Activated T-cell treated with anti-CD3 and anti-CD28 coated beads, Interleukin-2, amount 50 U/mL, for 72 hours (primary cell): Measurements from ENCODE around the gene MED13L. TPM values are rescaled to one million over a fixed set of nuclear protein-coding genes. Genes with fewer than 3 reads are reported as not detected.
"Not testable (repeated sequence)": the region's sequence is repeated elsewhere in the genome, so short reads cannot be mapped to it uniquely, and the experiment has no call there.

Experiments used
- ATAC-seq, 2 donors: fragments of 150-1000 bp; cut with Tn5 transposase; replicated peaks in 1 of 2; 2 replicates each; pipeline ENCODE4 v1.10.0; 2021; ENCODE audit warnings: moderate library complexity in 2 of 2, mild to moderate bottlenecking in 1 of 2
- DNase-seq, 2 donors: peaks; one replicate each; pipeline ENCODE4 v3.0.0; 2021 to 2022; ENCODE audit warnings: mixed read lengths in 1 of 2
- H3K27ac Mint-ChIP-seq: one replicate; pipeline ENCODE4 v1.8.0; 2022; ENCODE audit warnings: mild to moderate bottlenecking, moderate library complexity, mixed read lengths
- H3K27me3 Mint-ChIP-seq: one replicate; pipeline ENCODE4 v1.8.0; 2022; ENCODE audit warnings: low read depth, mixed read lengths
- H3K36me3 Mint-ChIP-seq, 2 donors: one replicate each; pipeline ENCODE4 v1.8.0; 2022; ENCODE audit warnings: mixed read lengths in 2 of 2, mild to moderate bottlenecking in 1 of 2; ENCODE audit not compliant: insufficient read depth in 2 of 2
- H3K4me1 Mint-ChIP-seq: one replicate; pipeline ENCODE4 v1.8.0; 2022; ENCODE audit warnings: low read depth, mixed read lengths
- H3K4me3 Mint-ChIP-seq, 2 donors: one replicate each; pipeline ENCODE4 v1.8.0; 2022; ENCODE audit warnings: mild to moderate bottlenecking in 2 of 2, mixed read lengths in 2 of 2, moderate library complexity in 2 of 2
- H3K9me3 Mint-ChIP-seq, 2 donors: one replicate each; pipeline ENCODE4 v1.8.0; 2022; ENCODE audit warnings: mixed read lengths in 2 of 2
- total RNA-seq, 2 donors: library from RNA; stranded (reverse); gene quantifications; one replicate each; pipeline ENCODE4 v1.2.3, GENCODE V29; 2022

MED13L gene
- total RNA-seq, 2 donors from 2014 or later: 72.8 to 74.5 TPM

GRCh38 chr12:115976829-115977228 is 300.7 kb downstream of the MED13L start:
- H3K9me3 Mint-ChIP-seq, ATAC-seq, H3K4me3 Mint-ChIP-seq, H3K4me1 Mint-ChIP-seq, H3K36me3 Mint-ChIP-seq, DNase-seq, H3K27ac Mint-ChIP-seq, H3K27me3 Mint-ChIP-seq: not testable (repeated sequence)

- no peak for ATAC-seq
- Mint-ChIP-seq H3K27ac (no peak overlapping the region), H3K36me3 (peaks cover 2 to 6% of the 10 kb centered on the region in 2 donors), H3K9me3 (no peaks in the 10 kb centered on the region), H3K4me3 (no peak overlapping the region), H3K27me3 (no peaks in the 10 kb centered on the region), H3K4me1 (no peaks in the 10 kb centered on the region)
- no peak for DNase-seq
These were observed 302.1 kb downstream of the MED13L start for GRCh38 chr12:115975411-115975810.

- peaks cover 2 to 6% of the 10 kb centered on the region in 2 donors for H3K36me3 Mint-ChIP-seq
These were observed 303.3 kb downstream of the MED13L start for GRCh38 chr12:115973968-115974724.

GRCh38 chr12:115973066-115973465 is 304.4 kb downstream of the MED13L start:
- H3K36me3 Mint-ChIP-seq: peaks cover 4 to 7% of the 10 kb centered on the region in 2 donors
- H3K27me3 Mint-ChIP-seq: no peaks in the 10 kb centered on the region
- H3K4me3 Mint-ChIP-seq: no peak overlapping the region
- H3K9me3 Mint-ChIP-seq: no peaks in the 10 kb centered on the region
- H3K27ac Mint-ChIP-seq: no peak overlapping the region
- ATAC-seq (no peak), DNase-seq (no peak)
- H3K4me1 Mint-ChIP-seq: no peaks in the 10 kb centered on the region

More at GRCh38 chr12:115973968-115974724, 303.3 kb downstream of the MED13L start:
- no peak for ATAC-seq
- DNase-seq: no peak
- Mint-ChIP-seq H3K27me3 (no peaks in the 10 kb centered on the region), H3K4me3 (no peak overlapping the region), H3K4me1 (no peaks in the 10 kb centered on the region), H3K9me3 (no peaks in the 10 kb centered on the region), H3K27ac (peak overlapping the region; percentile 63)

- DNase-seq (no peak), ATAC-seq (no peak)
- Mint-ChIP-seq H3K4me3 (no peak overlapping the region), H3K27me3 (no peaks in the 10 kb centered on the region), H3K36me3 (peaks cover 4 to 8% of the 10 kb centered on the region in 2 donors), H3K27ac (no peak overlapping the region), H3K9me3 (no peaks in the 10 kb centered on the region), H3K4me1 (no peaks in the 10 kb centered on the region)
These were observed 305.3 kb downstream of the MED13L start for GRCh38 chr12:115972241-115972640.

GRCh38 chr12:115968211-115968610 is 309.3 kb downstream of the MED13L start:
- ATAC-seq (no peak), DNase-seq (no peak)
- Mint-ChIP-seq H3K36me3 (peaks cover 4 to 16% of the 10 kb centered on the region in 2 donors), H3K9me3 (no peaks in the 10 kb centered on the region), H3K27me3 (no peaks in the 10 kb centered on the region), H3K27ac (peak overlapping the region; percentile 63), H3K4me1 (peaks cover 19% of the 10 kb centered on the region), H3K4me3 (no peak overlapping the region)

GRCh38 chr12:115966376-115966775 is 311.1 kb downstream of the MED13L start:
- Mint-ChIP-seq H3K27ac (peak overlapping the region; percentile 88), H3K36me3 (peaks cover 6 to 13% of the 10 kb centered on the region in 2 donors), H3K4me3 (no peak overlapping the region), H3K4me1 (peaks cover 19% of the 10 kb centered on the region), H3K9me3 (no peaks in the 10 kb centered on the region), H3K27me3 (no peaks in the 10 kb centered on the region)
- ATAC-seq: no peak
- DNase-seq: no peak

GRCh38 chr12:115964626-115965025 is 312.9 kb downstream of the MED13L start:
- Mint-ChIP-seq H3K36me3 (peaks cover 6 to 14% of the 10 kb centered on the region in 2 donors), H3K4me3 (no peak overlapping the region), H3K27me3 (no peaks in the 10 kb centered on the region), H3K9me3 (no peaks in the 10 kb centered on the region), H3K4me1 (peaks cover 19% of the 10 kb centered on the region), H3K27ac (peak overlapping the region; percentile 88)
- DNase-seq (no peak), ATAC-seq (peak; percentile 43 to 67)

- no peaks in the 10 kb centered on the region for H3K27me3 Mint-ChIP-seq
- peaks cover 19% of the 10 kb centered on the region for H3K4me1 Mint-ChIP-seq
- ATAC-seq (peak in 1 of 2 donors; percentile 49), DNase-seq (no peak)
- H3K27ac Mint-ChIP-seq: peak overlapping the region; percentile 28
- H3K36me3 Mint-ChIP-seq: peaks cover 6 to 14% of the 10 kb centered on the region in 2 donors
- H3K4me3 Mint-ChIP-seq: no peak overlapping the region
- H3K9me3 Mint-ChIP-seq: no peaks in the 10 kb centered on the region
These were observed 313.3 kb downstream of the MED13L start for GRCh38 chr12:115964214-115964613.

- Mint-ChIP-seq H3K27ac (no peak overlapping the region), H3K27me3 (no peaks in the 10 kb centered on the region), H3K4me1 (peaks cover 19% of the 10 kb centered on the region), H3K4me3 (no peak overlapping the region), H3K36me3 (peaks cover 3 to 12% of the 10 kb centered on the region in 2 donors), H3K9me3 (no peaks in the 10 kb centered on the region)
- DNase-seq (no peak), ATAC-seq (no peak)
These were observed 315.3 kb downstream of the MED13L start for GRCh38 chr12:115962216-115962615.

- H3K36me3 Mint-ChIP-seq: peaks cover 3 to 10% of the 10 kb centered on the region in 2 donors
- no peaks in the 10 kb centered on the region for H3K9me3 Mint-ChIP-seq
- no peaks in the 10 kb centered on the region for H3K27me3 Mint-ChIP-seq
- DNase-seq: no peak
- H3K4me1 Mint-ChIP-seq: peaks cover 12% of the 10 kb centered on the region
- ATAC-seq: peak in 1 of 2 donors; percentile 35
- H3K27ac Mint-ChIP-seq: no peak overlapping the region
- no peak overlapping the region for H3K4me3 Mint-ChIP-seq
These were observed 316.4 kb downstream of the MED13L start for GRCh38 chr12:115960868-115961802.

GRCh38 chr12:115957686-115958290 is 319.7 kb downstream of the MED13L start:
- Mint-ChIP-seq H3K27me3 (no peaks in the 10 kb centered on the region), H3K27ac (no peak overlapping the region), H3K36me3 (peaks cover 0 to 4% of the 10 kb centered on the region in 2 donors), H3K4me1 (no peaks in the 10 kb centered on the region), H3K9me3 (no peaks in the 10 kb centered on the region), H3K4me3 (no peak overlapping the region)
- DNase-seq (no peak), ATAC-seq (no peak)

GRCh38 chr12:115956659-115957058 is 320.8 kb downstream of the MED13L start:
- Mint-ChIP-seq H3K9me3 (no peaks in the 10 kb centered on the region), H3K4me3 (no peak overlapping the region), H3K36me3 (peaks cover 0 to 4% of the 10 kb centered on the region in 2 donors), H3K4me1 (no peaks in the 10 kb centered on the region), H3K27ac (no peak overlapping the region), H3K27me3 (no peaks in the 10 kb centered on the region)
- DNase-seq: no peak
- no peak for ATAC-seq
